ENCODE results near the gene ZNF814.
A peak's percentile ranks its signal among the peaks of the same experiment; 100 is the strongest.

- TF ChIP-seq CTCF (conservative IDR thresholded peaks at IDR 0.05 in 1 of 2, IDR thresholded peaks at IDR 0.05 in 1 of 2; ENCODE audit: extremely low read depth in 1 of 2, insufficient read depth in 1 of 2, low read depth in 1 of 2, low read length in 2 of 2) = peak in 1 of 2 donors; percentile 53
- no peak for TF ChIP-seq EZH2 (IDR thresholded peaks at IDR 0.05; ENCODE audit: borderline replicate concordance, low read length)
These were observed 58.7 kb downstream of the ZNF814 start, which contains the start of gene ZNF587B for GRCh38 chr19:57830071-57830602.

Measured in mammary epithelial cell (primary cell).